GM19035 (cell line): ENCODE results near the gene ENDOD1.
"Not testable (repeated sequence)": the region's sequence is repeated elsewhere in the genome, so short reads cannot be mapped to it uniquely, and the experiment has no call there.

Source experiments
- ATAC-seq: cut with Tn5 transposase; IDR thresholded peaks from one replicate; pipeline ENCODE4 v1.9.1; 2021; ENCODE audit not compliant: unreplicated experiment

ENDOD1 gene

DNA sequence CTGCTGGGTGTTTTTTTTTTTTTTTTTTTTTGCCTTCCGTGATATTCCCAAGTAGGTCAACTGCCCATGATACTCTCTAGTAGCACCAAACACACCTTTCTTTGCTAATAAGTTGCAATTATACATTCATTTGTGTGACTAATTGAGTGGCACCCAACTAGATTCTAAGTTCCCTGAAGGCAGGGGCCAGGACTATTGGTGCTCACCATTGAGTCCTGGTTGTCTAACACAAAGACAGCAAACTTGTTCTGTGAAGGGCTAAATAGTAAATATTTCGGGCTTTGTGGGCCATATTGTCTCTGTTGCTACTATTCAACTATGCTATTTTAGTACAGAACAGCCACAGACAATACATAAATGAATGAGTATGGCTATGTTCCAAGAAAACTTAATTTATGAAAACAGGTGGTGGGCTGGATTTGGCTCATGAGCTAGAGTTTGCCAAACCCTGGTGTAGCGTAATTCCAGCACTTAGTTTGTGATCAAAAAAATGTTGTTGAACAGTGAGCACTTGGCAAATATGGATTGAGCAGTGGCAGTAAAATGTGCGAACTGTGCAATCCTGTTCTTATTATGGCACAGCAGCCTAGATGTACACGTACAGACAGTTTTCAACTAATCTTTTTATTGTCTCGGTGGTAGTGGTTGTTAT, 11.3 kb downstream of the ENDOD1 start:
- no peak for ATAC-seq

DNA sequence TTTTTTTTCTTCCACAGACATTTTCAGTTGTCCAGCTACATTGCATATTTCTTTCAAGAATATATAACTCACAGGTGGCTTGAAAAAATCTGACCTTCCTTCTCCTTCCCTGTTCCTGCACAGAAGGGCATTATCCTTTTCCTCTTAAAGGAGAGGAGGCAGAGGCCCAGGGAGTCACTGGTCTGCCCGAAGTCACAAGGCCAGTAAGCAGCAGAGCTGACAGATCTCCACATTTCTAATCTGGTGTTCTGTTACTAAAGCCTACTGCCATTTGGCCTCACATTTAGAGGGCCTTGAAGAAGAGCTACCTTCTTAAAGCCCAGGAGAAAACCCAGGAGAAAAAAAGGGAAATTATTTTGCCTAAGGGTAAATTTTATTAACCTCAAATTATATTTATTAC, 12.3 kb downstream of the ENDOD1 start:
- ATAC-seq = no peak

DNA sequence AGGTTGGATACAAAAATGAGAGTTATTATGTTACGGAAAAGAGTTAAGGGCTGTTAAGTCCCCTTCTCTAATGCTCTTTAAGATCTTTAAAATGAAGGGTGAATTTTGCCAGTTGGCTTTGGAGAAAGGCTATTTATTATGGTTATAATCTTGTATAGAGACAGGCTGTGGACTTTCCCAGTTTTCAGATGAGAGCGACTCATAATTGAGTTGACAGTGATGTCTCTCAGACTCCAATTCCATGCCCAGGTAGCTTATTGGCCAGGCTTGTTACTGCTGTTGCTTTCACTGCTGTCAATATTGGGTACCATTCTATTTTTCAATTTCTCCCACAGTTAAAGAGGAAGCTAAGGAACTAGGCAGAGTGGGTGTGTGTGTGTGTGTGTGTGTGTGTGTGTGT, 13.1 kb downstream of the ENDOD1 start:
- ATAC-seq = no peak

DNA sequence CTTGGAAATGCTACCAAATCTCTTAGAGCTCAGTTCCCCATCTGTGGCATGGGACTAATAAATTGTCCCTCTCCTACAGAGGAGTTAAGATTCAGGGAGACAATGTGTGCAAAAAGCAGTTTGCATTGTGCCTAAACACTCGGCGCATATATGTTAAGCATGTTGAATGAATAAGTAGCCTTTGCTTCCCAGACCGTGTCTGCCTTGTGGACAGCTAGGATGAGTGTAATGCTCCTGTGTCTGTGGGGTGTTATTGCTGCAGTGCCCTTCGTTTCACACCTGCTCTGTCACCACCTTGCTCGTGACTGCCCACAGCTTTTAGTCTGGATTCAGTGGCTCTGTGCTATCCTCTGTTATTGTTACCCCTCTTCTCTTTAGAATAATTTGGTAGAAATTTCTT, 14.1 kb downstream of the ENDOD1 start:
- no peak for ATAC-seq

DNA sequence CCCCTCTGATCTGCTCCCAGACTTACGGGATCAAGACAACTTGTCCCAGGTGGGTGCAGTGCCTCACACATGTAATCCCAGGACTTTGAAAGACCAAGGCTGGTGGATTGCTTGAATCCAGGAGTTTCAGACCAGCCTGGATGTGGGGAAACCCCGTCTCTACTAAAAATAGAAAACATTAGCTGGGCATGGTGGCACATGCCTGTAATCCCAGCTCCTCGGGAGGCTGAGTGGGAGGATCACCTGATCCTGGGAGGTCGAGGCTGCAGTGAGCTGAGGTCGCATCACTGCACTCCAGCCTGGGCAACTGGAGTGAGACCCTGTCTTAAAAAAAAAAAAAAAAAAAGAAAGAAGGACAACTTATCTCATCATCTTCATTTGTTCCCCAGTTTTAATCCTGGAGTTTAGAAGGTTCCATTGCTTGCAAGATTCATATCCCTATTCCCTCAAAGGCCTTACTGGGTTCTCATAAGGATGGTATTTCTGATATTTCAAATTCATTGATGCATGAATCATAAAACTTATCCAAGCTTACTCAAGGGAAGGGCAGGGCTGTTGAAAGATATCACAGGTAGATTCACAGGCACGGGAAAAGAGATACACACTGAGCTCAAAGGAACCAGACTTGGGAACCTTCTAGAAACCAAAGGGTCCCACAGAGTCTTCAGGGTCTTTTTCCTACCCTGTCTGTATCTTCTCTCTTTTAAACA, 14.6 kb downstream of the ENDOD1 start:
- no peak for ATAC-seq

DNA sequence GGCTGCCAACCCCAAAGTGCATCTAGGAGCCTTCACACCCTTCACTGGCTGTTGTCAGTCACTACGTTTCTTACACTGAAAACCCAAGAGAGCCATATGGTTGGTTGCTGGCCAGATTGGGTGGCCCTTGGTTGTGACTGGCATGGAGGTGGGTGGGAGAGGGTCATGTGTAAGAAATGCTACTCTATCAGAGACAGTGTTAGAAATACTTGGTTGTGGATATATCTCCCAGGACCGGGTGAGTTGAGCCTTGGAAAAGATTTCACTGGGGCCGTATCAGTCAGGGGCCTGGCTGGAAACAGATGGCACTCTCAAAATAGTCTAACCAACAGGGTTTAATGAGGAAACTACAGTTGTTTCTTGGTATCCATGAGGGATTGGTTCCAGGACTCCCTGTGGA, 15.2 kb downstream of the ENDOD1 start:
- ATAC-seq = no peak

DNA sequence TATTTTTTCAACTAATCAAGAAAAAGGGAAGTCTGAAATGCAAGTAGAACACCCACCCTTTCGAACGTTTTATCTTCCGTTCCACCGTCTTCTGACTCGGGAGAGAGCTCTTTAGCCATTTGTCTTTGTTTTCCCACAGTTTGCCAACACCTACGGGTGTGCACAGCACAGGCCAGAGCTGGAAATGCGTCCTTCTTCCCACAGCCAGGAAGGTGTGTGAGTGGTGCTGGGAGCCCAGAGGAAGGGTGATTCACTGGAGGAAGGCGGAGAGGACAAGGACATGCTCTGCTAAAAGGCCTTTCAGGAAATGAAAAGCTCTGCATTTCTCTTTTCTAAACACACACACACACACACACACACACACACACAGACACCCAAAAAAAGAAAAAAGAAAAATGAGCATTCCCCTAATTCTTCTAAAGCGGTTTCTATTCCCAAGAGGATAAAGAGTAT, 18.5 kb downstream of the ENDOD1 start:
- ATAC-seq = no peak

DNA sequence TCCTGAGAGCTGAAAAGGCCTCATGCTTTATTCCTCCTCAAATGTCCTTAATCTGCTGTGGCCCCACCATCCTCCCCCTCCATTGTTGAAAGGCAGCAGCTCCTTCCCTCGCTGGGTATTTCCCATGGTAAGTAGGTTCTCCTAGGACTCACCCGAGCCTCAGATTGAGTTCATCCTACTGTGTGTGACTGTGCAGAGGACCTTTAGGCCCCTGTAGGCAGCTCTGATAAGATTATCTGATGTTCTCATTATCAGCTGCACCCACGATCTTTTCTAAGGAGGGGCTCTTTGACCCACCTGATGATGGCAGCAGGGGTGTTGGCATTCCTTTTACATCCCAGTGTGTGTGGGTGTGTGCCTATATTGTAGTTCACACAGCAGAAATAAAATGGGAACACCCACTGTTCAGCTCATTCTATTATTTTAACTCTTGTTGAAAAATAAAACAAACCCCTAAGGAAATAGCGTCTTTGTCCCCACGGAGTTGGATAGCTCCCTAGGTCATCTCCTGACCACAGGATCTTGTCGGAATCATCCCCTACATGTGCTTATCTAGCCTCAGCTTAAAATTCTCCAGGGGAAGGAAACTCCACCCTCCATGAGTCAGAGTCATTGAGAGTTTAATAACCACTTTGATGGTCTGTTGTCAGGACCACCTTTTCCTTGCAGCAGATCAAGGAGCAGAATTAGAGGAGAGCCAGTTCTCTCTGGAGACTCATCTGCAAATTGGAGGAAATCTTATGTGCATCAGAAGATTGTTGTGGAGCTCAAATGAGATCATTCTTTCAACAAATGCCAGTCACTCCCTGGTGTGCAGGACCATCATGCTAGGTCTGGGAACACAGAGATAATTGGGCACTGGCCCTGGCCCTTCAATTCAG, 19.3 kb downstream of the ENDOD1 start:
- ATAC-seq = no peak

DNA sequence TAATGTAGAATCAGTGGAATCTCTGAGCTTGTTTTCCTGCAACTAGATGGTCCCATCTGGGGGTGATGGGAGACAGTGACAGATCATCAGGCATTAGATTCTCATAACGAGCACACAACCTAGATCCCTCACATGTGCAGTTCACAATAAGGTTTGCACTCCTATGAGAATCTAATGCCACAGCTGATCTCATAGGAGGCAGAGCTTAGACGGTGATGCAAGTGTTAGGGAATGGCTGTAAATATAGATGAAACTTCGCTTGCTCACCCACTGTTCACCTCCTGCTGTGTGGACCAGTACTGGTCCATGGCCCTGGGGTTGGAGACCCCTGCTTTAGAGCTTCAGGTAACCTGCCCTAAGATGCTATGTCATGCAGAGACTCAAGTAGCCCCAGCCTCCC, 21.8 kb downstream of the ENDOD1 start:
- not testable (repeated sequence) for ATAC-seq

DNA sequence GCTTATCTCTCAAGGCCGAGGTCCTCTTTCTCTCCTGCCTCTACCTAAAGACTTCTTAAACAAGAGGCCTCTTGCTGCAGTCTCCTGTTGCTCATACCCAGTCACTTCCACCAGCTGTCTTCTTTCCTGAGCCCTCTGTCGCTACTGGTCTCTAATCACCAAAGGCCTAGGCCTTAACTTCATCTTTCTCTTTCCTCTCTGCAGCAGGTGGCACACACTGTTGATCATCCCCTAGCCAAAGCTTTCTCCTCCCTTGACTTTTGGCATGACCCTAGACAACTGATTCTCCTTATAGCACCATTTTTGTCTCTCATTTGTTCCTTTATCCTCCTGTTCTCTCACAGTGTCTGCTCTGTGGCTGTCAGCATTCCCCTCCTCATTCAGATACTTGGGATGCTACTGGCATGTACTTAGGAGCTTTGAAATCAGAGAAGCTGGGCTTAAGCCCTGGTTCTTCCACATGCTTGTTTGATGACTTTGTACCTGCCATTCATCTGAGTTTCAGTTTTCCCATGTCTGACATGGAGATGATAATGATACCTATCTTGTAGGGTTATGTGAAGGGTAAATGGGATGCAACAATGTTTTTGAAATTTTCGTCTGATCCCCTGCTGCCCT, 22.4 kb downstream of the ENDOD1 start:
- ATAC-seq = no peak

DNA sequence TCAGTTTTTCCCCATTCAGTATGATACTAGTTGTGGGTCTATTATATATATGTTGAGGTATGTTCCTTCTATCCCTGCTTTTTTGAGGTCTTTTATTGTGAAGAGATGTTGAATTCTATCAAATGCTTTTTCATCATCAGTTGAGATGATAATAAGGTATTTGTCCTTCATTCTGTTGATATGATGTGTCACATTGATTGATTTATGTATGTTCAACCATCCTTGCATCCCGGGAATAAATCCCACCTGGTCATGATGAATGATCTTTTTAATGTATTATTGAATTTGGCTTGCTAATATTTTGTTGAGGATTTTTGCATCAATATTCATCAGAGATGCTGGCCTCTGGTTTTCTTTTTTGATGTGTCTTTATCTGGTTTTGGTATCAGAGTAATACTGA, 26.0 kb downstream of the ENDOD1 start:
- no peak for ATAC-seq

DNA sequence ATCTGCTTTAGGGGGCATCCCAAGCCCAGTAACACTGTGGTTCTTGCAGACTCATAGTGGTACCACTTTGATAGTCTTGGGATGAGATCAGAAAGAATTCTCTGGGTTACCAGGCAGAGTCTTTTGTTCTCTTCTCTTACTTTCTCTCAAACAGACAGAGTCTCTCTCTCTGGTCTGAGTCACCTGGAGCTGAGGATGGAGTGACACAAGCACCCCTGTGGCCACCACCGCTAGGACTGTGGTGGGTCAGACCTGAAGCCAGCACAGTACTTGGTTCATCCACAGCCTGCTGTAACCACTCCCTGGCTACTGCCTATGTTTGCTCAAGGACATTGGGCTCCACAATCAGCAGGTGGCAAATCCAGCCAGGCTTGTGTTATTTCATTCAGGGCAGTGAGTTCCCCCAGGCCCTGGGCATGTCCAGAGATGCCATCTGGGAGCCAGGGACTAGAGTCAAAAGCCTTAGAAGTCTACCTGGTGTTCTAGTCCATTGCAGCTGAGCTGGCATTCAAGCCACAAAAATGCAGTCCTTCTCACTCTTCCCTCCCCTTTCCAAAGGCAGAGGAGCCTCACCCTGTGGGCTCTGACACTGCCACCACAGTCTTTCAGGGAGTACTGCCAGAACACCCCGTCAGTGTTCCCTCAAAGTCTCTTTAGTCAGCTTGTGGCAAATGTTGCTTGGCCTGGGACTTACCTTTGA, 29.9 kb downstream of the ENDOD1 start:
- ATAC-seq = no peak

DNA sequence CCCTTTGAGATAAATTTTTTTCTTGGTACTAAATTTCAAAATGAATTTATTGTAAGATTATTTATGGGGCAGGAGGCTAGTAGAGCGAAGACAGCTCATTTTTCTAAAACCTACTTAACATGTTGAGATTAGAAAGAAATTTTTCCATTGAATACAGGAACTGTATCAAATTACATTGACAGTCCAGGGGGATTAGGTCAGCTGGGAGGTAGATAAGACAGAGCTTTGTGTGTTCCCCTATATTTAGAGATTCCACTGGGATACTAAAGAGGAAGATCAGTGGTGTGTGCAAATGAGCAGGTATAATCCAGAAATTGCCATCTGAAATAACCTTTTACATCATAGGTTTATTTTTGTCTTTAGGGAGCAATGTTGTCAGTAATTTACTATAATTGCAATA, 32.1 kb downstream of the ENDOD1 start:
- no peak for ATAC-seq

DNA sequence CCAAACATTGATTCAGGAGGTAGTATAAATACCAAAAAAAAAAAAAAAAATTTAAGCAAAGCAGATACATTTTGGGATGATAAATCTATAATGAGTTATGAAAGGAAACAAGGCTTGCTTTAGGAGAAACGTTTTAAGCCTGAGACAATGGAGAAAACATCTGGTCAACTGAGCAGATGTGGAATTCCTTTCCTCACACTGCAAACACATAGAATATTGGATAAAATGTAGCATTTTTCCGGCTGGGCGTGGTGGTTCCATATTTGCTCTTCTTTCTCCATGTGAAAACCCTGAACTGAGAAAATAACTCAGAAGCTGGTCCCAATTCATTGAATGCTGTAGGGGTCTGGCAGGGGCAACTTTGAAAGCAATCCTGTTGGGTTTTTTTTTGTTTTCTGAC, 33.9 kb downstream of the ENDOD1 start:
- ATAC-seq = no peak

DNA sequence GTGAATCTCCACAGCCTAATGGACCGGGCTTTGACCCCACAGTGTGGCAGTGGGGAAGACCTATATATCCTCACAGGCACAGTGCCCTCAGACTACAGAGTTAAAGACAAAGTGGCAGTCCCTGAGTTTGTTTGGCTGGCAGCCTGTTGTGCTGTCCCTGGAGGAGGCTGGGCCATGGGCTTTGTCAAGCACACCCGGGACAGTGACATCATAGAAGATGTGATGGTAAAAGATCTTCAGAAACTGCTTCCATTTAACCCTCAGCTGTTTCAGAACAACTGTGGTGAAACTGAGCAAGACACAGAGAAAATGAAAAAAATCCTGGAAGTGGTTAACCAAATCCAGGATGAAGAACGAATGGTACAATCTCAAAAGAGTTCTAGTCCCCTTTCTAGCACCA, 39.0 kb downstream of the ENDOD1 start:
- ATAC-seq = no peak

DNA sequence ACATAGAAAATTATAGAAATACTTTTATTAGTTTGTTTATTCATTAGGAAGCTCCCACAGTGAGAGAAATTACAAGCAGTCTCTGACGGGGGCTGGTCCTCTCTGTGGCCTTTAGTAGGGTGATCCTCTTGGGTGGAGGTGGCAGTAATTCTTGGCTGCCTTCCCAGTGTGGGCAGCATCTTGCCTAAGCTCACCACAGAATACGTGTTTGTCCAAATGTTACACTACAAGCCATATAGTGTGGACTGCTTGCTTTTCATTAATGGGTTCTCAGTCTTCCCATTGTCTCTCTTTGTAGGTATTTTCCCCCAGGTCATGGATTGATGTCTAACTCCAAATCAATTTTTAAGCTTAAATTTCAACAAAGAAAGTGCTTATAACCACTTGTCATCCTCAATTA, 43.3 kb downstream of the ENDOD1 start:
- ATAC-seq = no peak

DNA sequence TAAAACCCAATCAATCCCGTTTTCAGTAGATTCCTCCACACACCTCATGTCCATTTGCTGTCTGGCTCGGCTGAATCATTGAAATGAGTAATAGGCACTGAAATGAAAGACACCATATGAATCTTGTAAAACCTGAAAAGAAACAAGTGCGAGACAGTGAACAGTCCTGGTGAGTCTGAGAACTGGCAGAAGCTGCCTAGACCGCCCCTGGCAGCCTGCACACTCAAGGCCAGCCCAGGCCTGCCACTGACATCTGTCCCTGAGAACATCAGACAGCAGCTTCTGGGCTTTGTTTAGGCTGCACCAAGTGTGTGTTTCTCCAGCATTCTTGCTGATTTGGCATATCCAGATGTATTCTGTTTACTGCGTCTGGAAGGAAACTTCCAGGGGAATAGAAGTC, 44.8 kb downstream of the ENDOD1 start:
- ATAC-seq = no peak

DNA sequence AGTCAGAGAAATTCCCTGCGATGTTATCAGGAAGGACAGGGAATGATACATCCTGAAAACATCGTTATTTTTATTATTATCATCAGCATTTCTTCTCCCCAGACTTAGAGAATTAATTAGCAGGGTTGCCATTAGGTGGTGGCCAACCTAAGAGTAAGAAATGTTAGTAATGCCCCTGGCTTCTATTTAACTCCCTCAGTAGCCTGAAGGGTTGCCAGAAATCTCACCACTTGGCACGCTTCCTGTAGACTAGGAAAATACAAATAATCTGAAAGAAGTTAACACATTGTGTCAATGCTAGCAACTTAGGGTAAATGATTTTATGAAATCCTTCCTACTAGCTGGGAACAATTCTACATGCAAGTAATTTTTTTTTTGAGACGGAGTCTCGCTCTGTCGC, 45.5 kb downstream of the ENDOD1 start:
- no peak for ATAC-seq

DNA sequence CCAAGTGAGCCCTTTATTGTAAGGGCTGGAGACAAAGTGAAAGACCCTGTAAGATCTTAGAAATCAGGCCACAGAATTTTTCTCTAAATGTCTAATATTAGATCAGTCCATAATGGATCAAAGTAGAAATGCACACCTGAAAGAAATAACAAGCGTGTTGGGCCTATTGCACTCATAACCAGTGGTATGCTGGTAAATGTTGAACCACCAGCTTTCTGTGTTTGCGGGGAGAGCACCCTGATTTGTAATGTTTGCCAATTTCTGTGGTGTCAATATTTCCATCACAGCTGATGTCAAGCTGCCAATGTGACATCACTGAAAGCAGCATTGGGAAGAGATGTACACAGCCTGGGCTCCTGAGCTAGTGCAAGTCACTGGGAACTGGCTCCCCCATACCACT, 46.2 kb downstream of the ENDOD1 start:
- no peak for ATAC-seq

DNA sequence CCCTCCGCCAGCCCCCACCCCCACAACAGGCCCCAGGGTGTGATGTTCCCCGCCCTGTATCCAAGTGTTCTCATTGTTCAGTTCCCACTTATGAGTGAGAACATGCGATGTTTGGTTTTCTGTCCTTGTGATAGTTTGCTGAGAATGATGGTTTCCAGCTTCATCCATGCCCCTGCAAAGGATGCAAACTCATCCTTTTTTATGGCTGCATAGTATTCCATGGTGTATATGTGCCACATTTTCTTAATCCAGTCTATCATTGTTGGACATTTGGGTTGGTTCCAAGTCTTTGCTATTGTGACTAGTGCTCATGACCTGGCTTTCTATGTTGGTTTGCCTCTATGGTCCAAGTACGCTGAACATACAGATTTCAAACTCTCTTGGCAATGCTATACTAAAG, 47.1 kb downstream of the ENDOD1 start:
- not testable (repeated sequence) for ATAC-seq

DNA sequence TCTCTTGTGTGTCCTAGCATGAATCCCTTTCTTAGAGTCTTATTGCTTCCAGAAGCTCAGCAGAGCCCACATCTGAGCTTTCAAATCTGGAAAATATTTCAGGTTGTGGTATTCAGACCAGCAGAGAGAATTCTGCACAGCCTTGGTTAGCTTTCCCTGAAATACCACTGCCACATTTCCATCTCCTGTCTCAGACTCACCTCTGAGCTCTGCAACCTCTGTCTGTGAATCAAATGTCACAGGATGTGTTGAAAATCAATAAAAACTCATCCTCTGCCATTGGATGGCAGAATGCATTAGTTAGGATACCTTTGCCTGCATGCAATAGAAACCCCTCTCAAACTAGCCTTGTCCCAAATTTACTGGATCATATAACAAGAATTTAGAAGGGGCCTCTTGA, 47.7 kb downstream of the ENDOD1 start:
- no peak for ATAC-seq
